ENCODE measurements around the gene PDE9A. TPM values are rescaled to one million over a fixed set of nuclear protein-coding genes. Genes with fewer than 3 reads are reported as not detected.
"Not testable (repeated sequence)": the region's sequence is repeated elsewhere in the genome, so short reads cannot be mapped to it uniquely, and the experiment has no call there.

PDE9A gene
- total RNA-seq, 4 donors from 2014 or later: 29.2 to 68.4 (median 40.4) TPM

DNA sequence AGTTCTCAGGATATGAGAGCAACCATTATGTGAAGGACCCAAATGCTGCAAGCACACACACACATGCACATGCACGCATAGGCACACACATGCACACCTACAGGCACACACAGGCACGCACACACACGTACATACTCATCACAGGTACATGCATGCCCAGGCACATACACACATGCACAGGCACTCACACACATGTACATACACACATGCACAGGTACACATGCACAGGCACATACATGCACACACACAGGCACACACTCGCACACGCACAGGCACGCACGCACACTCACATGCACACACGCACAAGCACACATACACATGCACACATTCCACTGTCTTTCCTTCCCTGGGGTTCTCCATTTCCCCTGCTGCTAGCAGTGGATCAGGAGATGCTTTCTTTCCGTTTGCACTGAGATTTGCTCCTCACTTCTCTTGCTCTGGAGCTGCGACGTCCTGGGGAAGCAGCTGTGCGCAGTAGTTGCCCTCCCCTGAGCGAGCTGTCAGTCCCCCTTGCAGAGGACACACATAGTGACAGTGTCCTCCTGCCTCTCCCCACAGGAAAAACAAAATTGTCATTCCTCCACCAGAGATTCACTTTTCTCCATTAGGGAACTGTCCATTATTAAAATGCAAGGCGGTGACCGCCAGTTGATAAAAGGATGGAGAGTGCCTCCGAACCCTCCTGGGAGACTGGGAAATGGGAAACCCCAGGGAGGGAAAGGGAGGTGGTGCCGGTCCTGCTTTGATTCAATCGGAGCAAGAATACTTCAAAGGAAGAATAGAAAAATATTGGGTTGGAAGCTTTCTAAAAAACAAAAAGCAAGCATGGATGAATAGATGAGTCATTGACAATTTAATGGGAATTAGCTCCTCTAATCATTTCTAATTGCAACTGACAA lies 156.4 kb downstream of the PDE9A start:
- no peak overlapping the region for H3K27ac ChIP-seq (replicated peaks in 1 of 4)
- DNase-seq (ENCODE audit: extremely low spot score): peak; percentile 79
- intact Hi-C loops (cut with DNase I): no loop called here
- H3K4me3 ChIP-seq: no peak overlapping the region
- WGBS: 83% methylated on average over 18 of the region's 18 CpGs
- TF ChIP-seq EP300 (IDR thresholded peaks at IDR 0.05): no peak
- TF ChIP-seq POLR2A (IDR thresholded peaks at IDR 0.05; ENCODE audit: low read depth): no peak
- TF ChIP-seq POLR2AphosphoS5 (IDR thresholded peaks at IDR 0.05): no peak
- TF ChIP-seq, protein P1, sequence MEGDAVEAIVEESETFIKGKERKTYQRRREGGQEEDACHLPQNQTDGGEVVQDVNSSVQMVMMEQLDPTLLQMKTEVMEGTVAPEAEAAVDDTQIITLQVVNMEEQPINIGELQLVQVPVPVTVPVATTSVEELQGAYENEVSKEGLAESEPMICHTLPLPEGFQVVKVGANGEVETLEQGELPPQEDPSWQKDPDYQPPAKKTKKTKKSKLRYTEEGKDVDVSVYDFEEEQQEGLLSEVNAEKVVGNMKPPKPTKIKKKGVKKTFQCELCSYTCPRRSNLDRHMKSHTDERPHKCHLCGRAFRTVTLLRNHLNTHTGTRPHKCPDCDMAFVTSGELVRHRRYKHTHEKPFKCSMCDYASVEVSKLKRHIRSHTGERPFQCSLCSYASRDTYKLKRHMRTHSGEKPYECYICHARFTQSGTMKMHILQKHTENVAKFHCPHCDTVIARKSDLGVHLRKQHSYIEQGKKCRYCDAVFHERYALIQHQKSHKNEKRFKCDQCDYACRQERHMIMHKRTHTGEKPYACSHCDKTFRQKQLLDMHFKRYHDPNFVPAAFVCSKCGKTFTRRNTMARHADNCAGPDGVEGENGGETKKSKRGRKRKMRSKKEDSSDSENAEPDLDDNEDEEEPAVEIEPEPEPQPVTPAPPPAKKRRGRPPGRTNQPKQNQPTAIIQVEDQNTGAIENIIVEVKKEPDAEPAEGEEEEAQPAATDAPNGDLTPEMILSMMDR (IDR thresholded peaks at IDR 0.05): no peak
- no peaks in the 10 kb centered on the region for H3K36me3 ChIP-seq
- H3K27me3 ChIP-seq: peaks cover 0 to 31% (median 0%) of the 10 kb centered on the region in 4 donors
- H3K4me1 ChIP-seq: no peaks in the 10 kb centered on the region
- no peaks in the 10 kb centered on the region for H3K9me3 ChIP-seq

DNA sequence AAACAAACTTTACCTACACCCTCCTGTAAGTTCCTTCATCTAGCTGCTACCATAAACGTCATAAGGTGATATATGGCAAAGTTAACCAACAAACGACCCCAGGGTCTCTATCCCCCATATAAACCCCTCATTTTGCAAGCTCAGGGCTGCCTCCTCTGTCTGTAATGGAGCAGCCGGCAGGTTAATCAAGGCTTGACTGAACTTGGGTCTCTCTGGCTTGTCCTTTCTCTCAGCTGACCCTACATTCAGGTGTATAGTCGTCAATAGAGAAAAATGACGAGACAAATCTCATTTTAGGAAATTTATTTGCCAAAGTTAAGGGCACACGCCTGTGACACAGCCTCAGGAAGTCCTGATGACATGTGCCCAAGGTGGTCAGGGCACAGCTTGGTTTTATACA lies 158.5 kb downstream of the PDE9A start:
- no peak overlapping the region for H3K4me3 ChIP-seq
- H3K36me3 ChIP-seq: no peaks in the 10 kb centered on the region
- peak; percentile 24 for DNase-seq (ENCODE audit: extremely low spot score)
- no peaks in the 10 kb centered on the region for H3K4me1 ChIP-seq
- H3K27me3 ChIP-seq: peaks cover 0 to 31% (median 0%) of the 10 kb centered on the region in 4 donors
- intact Hi-C loops (cut with DNase I): no loop called here
- WGBS: 67% methylated on average over 6 of the region's 6 CpGs
- no peaks in the 10 kb centered on the region for H3K9me3 ChIP-seq
- H3K27ac ChIP-seq (replicated peaks in 1 of 4): no peak overlapping the region
- TF ChIP-seq, protein P1 (IDR thresholded peaks at IDR 0.05): no peak
- TF ChIP-seq POLR2A (IDR thresholded peaks at IDR 0.05; ENCODE audit: low read depth) (no peak), POLR2AphosphoS5 (IDR thresholded peaks at IDR 0.05) (no peak), EP300 (IDR thresholded peaks at IDR 0.05) (no peak)

DNA sequence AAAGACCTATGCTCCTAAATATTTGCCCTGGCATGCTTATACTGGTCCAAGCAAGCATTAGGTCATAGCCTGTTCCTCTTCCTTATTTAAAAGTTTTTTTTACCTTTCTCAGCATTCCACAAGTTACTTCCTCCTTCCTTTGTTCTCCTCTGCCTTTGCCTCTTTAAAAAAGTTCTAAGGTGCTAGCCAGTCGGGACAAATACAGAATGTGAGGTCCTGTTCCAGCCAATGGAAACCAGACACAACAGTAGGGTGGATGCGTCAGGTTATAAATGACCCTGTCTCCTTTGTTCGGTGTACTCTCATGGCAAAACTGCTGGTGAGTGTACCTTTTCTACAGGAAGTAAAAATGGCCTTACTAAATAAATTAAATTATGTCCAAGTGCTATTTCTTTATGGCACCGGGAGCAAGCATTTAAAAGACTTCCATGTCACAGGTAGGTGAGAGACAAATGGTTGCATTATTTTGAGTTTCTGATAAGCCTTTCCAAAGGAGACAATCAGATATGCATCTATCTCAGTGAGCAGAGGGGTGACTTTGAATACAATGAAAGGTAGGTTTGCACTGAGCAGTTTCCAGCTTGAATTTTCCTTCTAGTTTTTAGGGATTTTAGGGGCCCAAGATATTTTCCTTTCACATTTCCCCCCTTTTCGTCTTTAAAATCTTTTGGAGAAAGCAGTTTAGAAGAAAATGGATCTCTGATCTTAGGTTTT lies 159.3 kb downstream of the PDE9A start:
- H3K36me3 ChIP-seq; H3K27ac ChIP-seq (replicated peaks in 1 of 4); intact Hi-C loops (cut with DNase I); H3K9me3 ChIP-seq; H3K4me1 ChIP-seq; H3K4me3 ChIP-seq: not testable (repeated sequence)
- peaks cover 0 to 31% (median 0%) of the 10 kb centered on the region in 4 donors for H3K27me3 ChIP-seq
- DNase-seq (ENCODE audit: extremely low spot score): peak; percentile 29
- 71% methylated on average over 5 of the region's 5 CpGs for WGBS

- Histone ChIP-seq H3K9me3 (no peaks in the 10 kb centered on the region), H3K27me3 (peaks cover 0 to 30% (median 0%) of the 10 kb centered on the region in 4 donors), H3K4me1 (no peaks in the 10 kb centered on the region), H3K4me3 (no peak overlapping the region), H3K36me3 (no peaks in the 10 kb centered on the region), H3K27ac (replicated peaks in 1 of 4) (no peak overlapping the region)
- DNase-seq (ENCODE audit: extremely low spot score): no peak
- intact Hi-C loops (cut with DNase I): loop anchor here (5.0 kb wide), 2 partner anchors 163 to 223 kb away; partner anchors contain the start of gene PDE9A
- TF ChIP-seq EP300 (IDR thresholded peaks at IDR 0.05): no peak
- WGBS: 77% methylated on average over 1 of the region's 1 CpG
Observed at GRCh38 chr21:42815217-42815616, 161.8 kb downstream of the PDE9A start.

DNA sequence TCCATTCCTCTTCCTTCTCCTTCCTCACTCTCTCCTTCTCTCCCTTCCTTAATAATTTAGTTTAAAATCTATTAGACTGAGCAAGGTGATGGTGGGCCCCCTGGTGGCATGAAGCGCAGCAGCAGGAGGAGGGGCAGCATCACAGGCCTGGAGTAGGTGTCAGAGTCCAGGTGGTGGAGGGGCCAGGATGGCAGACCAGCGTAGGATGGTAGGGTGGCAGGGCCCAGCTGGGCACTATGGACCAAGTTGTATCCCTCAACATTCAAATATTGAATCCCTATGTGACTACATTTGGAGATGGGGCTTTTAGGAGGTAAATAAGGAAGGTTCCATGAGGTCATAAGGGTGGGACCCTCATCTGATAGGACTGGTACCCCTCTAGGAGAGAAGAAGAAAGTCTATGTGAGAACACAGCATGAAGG lies 164.9 kb downstream of the PDE9A start:
- H3K27ac ChIP-seq (replicated peaks in 1 of 4): no peak overlapping the region
- no peak overlapping the region for H3K4me3 ChIP-seq
- no peak for TF ChIP-seq EP300 (IDR thresholded peaks at IDR 0.05)
- TF ChIP-seq POLR2AphosphoS5 (IDR thresholded peaks at IDR 0.05): peak in 1 of 2 donors; percentile 7
- TF ChIP-seq, protein P1 (IDR thresholded peaks at IDR 0.05): peak; percentile 85 to 95 (median 89)
- TF ChIP-seq POLR2A (IDR thresholded peaks at IDR 0.05; ENCODE audit: low read depth): no peak
- intact Hi-C loops (cut with DNase I): loop anchor here (5.0 kb wide), 2 partner anchors 166 to 226 kb away; partner anchors contain the start of gene PDE9A
- 33% methylated on average over 2 of the region's 2 CpGs for WGBS
- no peaks in the 10 kb centered on the region for H3K9me3 ChIP-seq
- peak; percentile 92 for DNase-seq (ENCODE audit: extremely low spot score)
- no peaks in the 10 kb centered on the region for H3K36me3 ChIP-seq
- peaks cover 0 to 38% (median 0%) of the 10 kb centered on the region in 4 donors for H3K27me3 ChIP-seq
- no peaks in the 10 kb centered on the region for H3K4me1 ChIP-seq

Measured in esophagus muscularis mucosa (tissue), 4 donors.